K562 (cell line): Measurements from ENCODE around the gene RALGAPB. TPM values are rescaled to one million over a fixed set of nuclear protein-coding genes. Genes with fewer than 3 reads are reported as not detected.

Source experiments
- CHD4 ChIP-seq: fragments of 200-600 bp; sonication (generic); IDR thresholded peaks from 3 replicates; pipeline ENCODE4 v1.6.1; 2012; ENCODE audit warnings: low read depth, mild to moderate bottlenecking, mixed read lengths, low read length, inconsistent platforms; ENCODE audit not compliant: insufficient read depth, insufficient replicate concordance, poor library complexity, severe bottlenecking
- E2F6 ChIP-seq, 2 experiments: IDR thresholded peaks; 2 replicates each; pipeline ENCODE4 v1.6.1; 2011; ENCODE audit warnings: borderline replicate concordance in 1 of 2, control low read depth in 1 of 2, low read depth in 1 of 2, low read length in 1 of 2, mild to moderate bottlenecking in 1 of 2, mixed read lengths in 1 of 2, moderate library complexity in 1 of 2; ENCODE audit not compliant: insufficient read depth in 1 of 2, insufficient read length in 1 of 2, poor library complexity in 1 of 2, severe bottlenecking in 1 of 2; ENCODE audit errors: extremely low read depth in 1 of 2
- ETV6 ChIP-seq, 3 experiments: fragments of 150-350 bp in 1 of 3; sonication (generic) in 1 of 3; formaldehyde crosslinking in 1 of 3; IDR thresholded peaks; 2 replicates each; pipeline versions ENCODE4 v1.6.1 to v1.8.0; 2014 to 2022; ENCODE audit warnings: borderline replicate concordance in 2 of 3, low read depth in 2 of 3, antibody characterized with exemption in 1 of 3, low read length in 1 of 3, mild to moderate bottlenecking in 1 of 3, missing genetic modification reagents in 1 of 3
- HDGF ChIP-seq: fragments of 450-650 bp; IDR thresholded peaks from 2 replicates; pipeline ENCODE4 v1.6.1; 2016
- IRF2 ChIP-seq: sonication (generic); formaldehyde crosslinking; IDR thresholded peaks from 2 replicates; pipeline ENCODE4 v1.8.1; 2022; ENCODE audit warnings: mild to moderate bottlenecking, missing genetic modification reagents
- JUNB ChIP-seq: fragments of 450-650 bp; formaldehyde crosslinking; conservative IDR thresholded peaks from 2 replicates; pipeline ENCODE4 v1.4.0; 2020; ENCODE audit warnings: mild to moderate bottlenecking
- KLF13 ChIP-seq: fragments of 450-650 bp; IDR thresholded peaks from 2 replicates; pipeline ENCODE4 v1.6.1; 2016; ENCODE audit warnings: missing genetic modification characterization, low read depth, mild to moderate bottlenecking, missing compliant biosample characterization, moderate library complexity, borderline replicate concordance
- MAZ ChIP-seq, 2 experiments: fragments of 450-650 bp in 1 of 2; sonication (generic) in 1 of 2; formaldehyde crosslinking; IDR thresholded peaks in 1 of 2; conservative IDR thresholded peaks in 1 of 2; 2 replicates each; pipeline versions ENCODE4 v1.4.0 to v1.5.0; 2020; ENCODE audit warnings: mild to moderate bottlenecking in 1 of 2, missing genetic modification reagents in 1 of 2
- THAP12 ChIP-seq: fragments of 250-450 bp; sonication (Bioruptor Pico); IDR thresholded peaks from 2 replicates; pipeline ENCODE4 v1.9.0; 2021; ENCODE audit warnings: mild to moderate bottlenecking, inconsistent platforms
- TOE1 ChIP-seq, 2 experiments: fragments of 450-650 bp in 1 of 2; sonication (generic) in 1 of 2; formaldehyde crosslinking in 1 of 2; IDR thresholded peaks; 2 replicates each; pipeline versions ENCODE4 v1.7.1 to v1.8.0; 2016 to 2022; ENCODE audit warnings: borderline replicate concordance in 2 of 2, mild to moderate bottlenecking in 2 of 2, antibody characterized with exemption in 1 of 2, inconsistent platforms in 1 of 2, low read depth in 1 of 2, missing genetic modification reagents in 1 of 2, moderate library complexity in 1 of 2
- ZNF146 ChIP-seq: IDR thresholded peaks from one replicate; pipeline ENCODE4 v1.6.1; 2018; ENCODE audit warnings: missing compliant biosample characterization; ENCODE audit not compliant: unreplicated experiment
- ZNF354B ChIP-seq: fragments of 250-450 bp; sonication (Bioruptor Pico); IDR thresholded peaks from 2 replicates; pipeline ENCODE4 v1.4.0; 2020
- ZNF444 ChIP-seq: fragments of 250-450 bp; sonication (Bioruptor Pico); IDR thresholded peaks from 2 replicates; pipeline ENCODE4 v1.4.0; 2020; ENCODE audit warnings: mild to moderate bottlenecking, moderate library complexity
- polyA plus RNA-seq, 8 experiments: library from polyadenylated mRNA; depleted of rRNA in 4 of 8; stranded (reverse) in 5 of 8; unstranded in 3 of 8; fragments of >200 nt; fragmentation: Nextera tagmentation in 2 of 8; fragmentation: Illumina TruSeq in 1 of 8; extraction: Ambion mirVana in 2 of 8; extraction: Trizol in 1 of 8; gene quantifications; 2 replicates each; pipeline versions ENCODE4 v1.2.1 to v1.2.3, GENCODE V29; 2011 to 2014; ENCODE audit warnings: inconsistent platforms in 1 of 8, missing spikeins in 1 of 8
- total RNA-seq, 7 experiments: library from RNA; depleted of rRNA in 6 of 7; stranded (reverse); fragments of >200 nt in 6 of 7; fragmentation: Illumina TruSeq in 2 of 7; extraction: Trizol in 2 of 7; gene quantifications; 2 replicates each; pipeline versions ENCODE4 v1.2.1 to v1.2.3, GENCODE V29; 2011 to 2021; ENCODE audit warnings: low replicate concordance in 1 of 7

Gene RALGAPB
- total and polyA plus RNA-seq, 9 of the 15 experiments (the other 6 are each of a cell fraction or from before 2014, with no cell fraction given) = 4.3 to 25.6 (median 13.6) TPM

GRCh38 chr20:38452880-38453624, 19.6 kb upstream of the RALGAPB start (continued):
- no peak for TF ChIP-seq JUNB (CRISPR knock-in tag)
- no peak for TF ChIP-seq THAP12 (CRISPR knock-in tag)
- no peak for TF ChIP-seq CHD4
- TF ChIP-seq TOE1 (IDR thresholded peaks at IDR 0.05; ENCODE audit: borderline replicate concordance) = no peak
- TF ChIP-seq TOE1 (CRISPR knock-in tag; IDR thresholded peaks at IDR 0.05; ENCODE audit: borderline replicate concordance, low read depth) = no peak
- peak; percentile 94 for TF ChIP-seq HDGF
- TF ChIP-seq ZNF354B (CRISPR knock-in tag) = no peak
- TF ChIP-seq ETV6 (IDR thresholded peaks at IDR 0.05; ENCODE audit: borderline replicate concordance in 1 of 2, low read depth in 2 of 2, low read length in 1 of 2) = no peak
- no peak for TF ChIP-seq ETV6 (CRISPR knock-in tag; IDR thresholded peaks at IDR 0.05; ENCODE audit: borderline replicate concordance)
- TF ChIP-seq IRF2 (CRISPR knock-in tag) = no peak
- TF ChIP-seq ZNF444 (CRISPR knock-in tag) = no peak
- no peak for TF ChIP-seq ZNF146 (CRISPR knock-in tag)
- peak in 1 of 2 experiments; percentile 55; a peak in 1 of 4 replicates for TF ChIP-seq MAZ (CRISPR knock-in tag; conservative IDR thresholded peaks at IDR 0.05 in 1 of 2, IDR thresholded peaks at IDR 0.05 in 1 of 2)
- no peak for TF ChIP-seq KLF13
- TF ChIP-seq E2F6 (IDR thresholded peaks at IDR 0.05; ENCODE audit: borderline replicate concordance in 1 of 2, extremely low read depth in 1 of 2, insufficient read depth in 1 of 2, insufficient read length in 1 of 2, low read depth in 1 of 2, low read length in 1 of 2, poor library complexity in 1 of 2, severe bottlenecking in 1 of 2) = no peak
